ENCODE results near the gene RUNX2.

DNA sequence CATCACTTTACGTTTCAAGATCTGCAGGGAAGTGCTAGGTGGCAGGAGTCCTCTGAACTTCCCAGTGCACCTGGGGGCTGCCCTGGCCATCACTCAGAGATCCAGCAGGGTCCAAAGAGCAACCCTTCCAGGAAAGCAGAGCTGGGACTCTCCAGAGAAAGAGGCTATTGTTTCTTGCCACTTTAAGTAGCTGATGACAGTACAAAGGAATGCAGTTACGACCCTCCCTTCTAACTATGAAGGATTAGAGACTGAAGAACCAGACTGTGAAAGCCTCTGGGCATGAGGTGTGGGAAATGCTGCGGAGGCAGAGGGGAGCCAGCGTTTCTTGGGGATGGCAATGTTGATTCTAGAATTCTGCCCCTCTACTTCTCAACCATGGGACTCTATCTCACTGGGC, 238.8 kb downstream of the RUNX2 start:
- no peak for TF ChIP-seq CTCF (IDR thresholded peaks at IDR 0.05; ENCODE audit: poor library complexity)
- TF ChIP-seq EZH2 (IDR thresholded peaks at IDR 0.05; ENCODE audit: borderline replicate concordance) = no peak
- TF ChIP-seq EZH2phosphoT487 (IDR thresholded peaks at IDR 0.05; ENCODE audit: low read depth, severe bottlenecking, unreplicated experiment) = no peak

All from hepatocyte (in vitro differentiated cells).